Fibroblast of upper back skin (primary cell): Measurements from ENCODE around the gene SUN1.
A peak's percentile ranks its signal among the peaks of the same experiment; 100 is the strongest.

ENCODE experiments used
- DNase-seq: peaks from one replicate; pipeline ENCODE4 v3.0.0-alpha.2; 2013

SUN1 gene

GRCh38 chr7:894164-894867, 62.0 kb downstream of the SUN1 start:
- DNase-seq, result no peak

- DNase-seq, result no peak
These were observed 62.7 kb downstream of the SUN1 start for GRCh38 chr7:894927-895450.

- no peak for DNase-seq
These were observed 63.3 kb downstream of the SUN1 start for GRCh38 chr7:895451-896052.

- DNase-seq, result no peak
These were observed 64.2 kb downstream of the SUN1 start for GRCh38 chr7:896346-897075.

GRCh38 chr7:897086-897485, 64.8 kb downstream of the SUN1 start:
- DNase-seq, result no peak

- DNase-seq, result no peak
These were observed 65.6 kb downstream of the SUN1 start for GRCh38 chr7:897771-898376.

GRCh38 chr7:898460-898854, 66.2 kb downstream of the SUN1 start:
- no peak for DNase-seq

GRCh38 chr7:898855-899681, 66.8 kb downstream of the SUN1 start:
- DNase-seq, result no peak

- no peak for DNase-seq
These were observed 67.5 kb downstream of the SUN1 start for GRCh38 chr7:899806-900205.

GRCh38 chr7:900331-901040, 68.2 kb downstream of the SUN1 start:
- no peak for DNase-seq

- DNase-seq, result no peak
These were observed 68.7 kb downstream of the SUN1 start for GRCh38 chr7:901041-901387.

- peak; percentile 79 for DNase-seq
These were observed 69.3 kb downstream of the SUN1 start for GRCh38 chr7:901388-902154.

GRCh38 chr7:902996-903395, 70.7 kb downstream of the SUN1 start:
- DNase-seq, result no peak

- no peak for DNase-seq
These were observed 71.9 kb downstream of the SUN1 start for GRCh38 chr7:903921-904755.

- peak; percentile 10 for DNase-seq
These were observed 72.6 kb downstream of the SUN1 start for GRCh38 chr7:904847-905246.

- DNase-seq, result no peak
These were observed 74.5 kb downstream of the SUN1 start for GRCh38 chr7:906776-907157.

- DNase-seq, result no peak
These were observed 75.1 kb downstream of the SUN1 start for GRCh38 chr7:907158-907980.

GRCh38 chr7:908159-908581, 75.9 kb downstream of the SUN1 start:
- DNase-seq, result no peak
